HG02938 (cell line): ENCODE measurements around the gene PNMA6A.
"Not testable (repeated sequence)": the region's sequence is repeated elsewhere in the genome, so short reads cannot be mapped to it uniquely, and the experiment has no call there.

Experiments used
- ATAC-seq: cut with Tn5 transposase; IDR thresholded peaks from one replicate; pipeline ENCODE4 v1.9.1; 2021; ENCODE audit warnings: mild to moderate bottlenecking, moderate library complexity; ENCODE audit not compliant: unreplicated experiment

PNMA6A gene

DNA sequence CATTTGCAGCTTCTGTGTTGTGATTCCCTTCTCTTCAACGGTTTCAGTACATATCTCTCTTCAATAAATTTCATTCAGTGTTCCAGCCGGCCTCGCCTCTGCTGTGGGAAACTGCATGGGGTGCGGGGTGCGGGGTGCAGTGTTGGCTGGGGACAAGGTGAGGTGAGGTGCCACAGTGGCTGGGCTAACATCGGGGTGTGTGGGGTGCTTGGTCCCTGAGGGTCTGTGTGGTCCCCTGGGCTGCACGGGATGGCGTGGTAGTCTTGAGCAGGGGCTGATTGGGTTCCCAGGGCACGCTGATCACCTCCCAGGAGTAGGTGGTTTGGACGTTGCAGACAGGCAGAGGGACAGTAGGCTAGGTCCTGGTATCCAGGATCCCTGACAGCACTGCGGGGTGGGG is 2.7 kb downstream of the PNMA6A start:
- ATAC-seq, result no peak

DNA sequence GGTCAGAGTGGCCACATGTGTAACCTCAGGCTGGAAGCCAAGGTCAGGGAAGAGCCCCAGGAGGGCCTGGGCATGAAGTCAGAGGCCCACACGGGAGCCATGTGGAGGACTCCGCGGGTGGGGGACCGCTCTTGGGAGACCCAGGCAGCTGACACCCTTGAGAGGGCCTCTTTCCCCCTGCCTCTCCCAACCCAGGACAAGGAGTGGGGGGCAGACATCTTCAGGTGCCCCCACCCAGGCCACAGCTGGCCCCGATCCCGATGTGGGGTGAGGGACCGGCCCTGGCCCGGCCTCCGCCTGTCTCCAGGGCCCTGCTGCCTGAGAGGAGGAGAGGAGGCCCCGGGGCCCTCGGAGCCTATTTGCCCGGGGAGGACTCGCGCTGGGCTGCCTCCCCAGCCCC is 3.1 kb downstream of the PNMA6A start:
- ATAC-seq, result no peak

DNA sequence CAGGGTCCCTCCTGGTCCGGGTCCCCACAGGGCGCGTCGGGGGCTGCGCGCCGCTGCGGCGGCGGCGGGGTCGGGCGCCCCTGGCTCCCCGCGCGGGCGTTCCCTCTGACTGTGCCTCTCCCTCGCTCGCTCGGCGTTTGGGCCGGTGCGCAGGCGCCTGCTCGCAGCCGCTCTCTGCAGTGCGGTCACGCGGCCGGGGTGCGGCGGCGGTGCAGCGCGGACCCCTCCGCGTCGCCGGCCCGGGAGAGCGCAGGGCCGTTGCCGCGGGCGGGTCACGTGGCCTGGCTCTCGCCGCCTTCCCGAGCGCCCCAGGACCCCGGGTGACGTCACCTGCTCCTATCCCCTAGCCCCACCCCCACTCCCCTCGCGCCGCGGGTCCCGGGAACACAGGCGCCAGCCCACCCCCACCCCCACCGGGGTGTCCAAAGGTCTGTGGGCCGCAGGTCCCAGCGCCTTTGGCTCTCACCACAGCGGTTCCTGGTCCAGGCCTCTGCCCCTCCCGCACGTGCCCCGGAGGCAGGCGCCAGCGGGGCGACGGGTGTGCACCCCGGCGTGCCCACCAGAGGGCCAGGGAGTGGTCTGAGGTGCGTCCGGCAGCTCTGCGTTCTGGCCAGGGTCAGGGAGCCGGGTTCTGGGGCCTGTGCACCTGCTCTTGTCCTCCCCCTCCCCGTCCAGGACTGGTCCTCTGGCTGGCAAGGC is 5.3 kb downstream of the PNMA6A start:
- not testable (repeated sequence) for ATAC-seq

DNA sequence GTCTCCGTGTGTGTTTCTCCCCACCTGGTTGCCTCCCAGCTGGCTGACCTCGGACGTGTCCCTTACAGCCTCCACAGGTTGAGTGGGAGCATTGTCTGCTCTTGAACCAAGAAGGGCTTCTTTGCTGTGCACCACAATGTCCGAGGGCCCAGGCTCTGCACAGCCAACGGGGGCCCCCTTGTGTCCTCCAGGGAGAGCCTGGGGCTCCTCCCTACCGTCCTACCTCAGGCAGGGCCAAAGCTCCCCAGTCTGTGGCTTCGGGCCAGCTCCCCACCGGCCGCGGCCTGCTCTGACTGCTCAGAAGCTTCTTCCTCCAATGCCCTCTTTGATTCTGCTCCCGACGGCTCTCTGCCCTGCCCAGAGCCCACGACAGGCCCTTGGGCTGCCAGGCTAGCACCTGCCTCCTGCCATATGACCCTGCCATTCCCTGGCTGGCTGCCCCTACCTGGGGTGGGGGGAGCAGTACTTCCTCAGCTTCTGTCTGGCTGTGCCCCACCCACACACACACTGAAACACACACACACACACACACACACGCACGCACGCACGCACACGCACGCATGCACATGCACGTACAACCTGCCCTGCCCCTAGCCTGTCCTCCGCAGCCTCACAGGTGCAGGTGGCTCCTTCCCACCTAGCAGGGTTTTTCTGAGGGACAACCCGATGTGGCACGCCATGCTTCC is 11.1 kb downstream of the PNMA6A start:
- not testable (repeated sequence) for ATAC-seq

DNA sequence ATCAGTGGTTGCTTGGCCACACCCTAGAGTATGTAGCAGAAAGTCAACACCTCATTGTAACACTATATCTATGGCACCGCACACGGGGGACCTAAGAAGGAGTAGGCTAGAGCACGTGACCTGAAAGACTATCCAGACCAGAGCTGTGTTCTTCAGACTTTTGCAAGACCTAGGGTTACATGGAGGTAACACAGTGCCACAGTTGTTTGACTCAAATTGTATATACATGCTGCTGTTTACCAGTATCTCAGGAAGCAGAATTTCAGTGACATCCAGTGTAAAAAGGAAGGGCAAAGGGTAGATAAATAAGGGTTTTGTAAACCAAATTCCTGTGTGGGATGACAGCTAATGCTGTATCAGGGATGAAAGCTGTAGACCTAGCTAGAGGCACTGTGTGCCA is 30.2 kb downstream of the PNMA6A start:
- ATAC-seq, result no peak

DNA sequence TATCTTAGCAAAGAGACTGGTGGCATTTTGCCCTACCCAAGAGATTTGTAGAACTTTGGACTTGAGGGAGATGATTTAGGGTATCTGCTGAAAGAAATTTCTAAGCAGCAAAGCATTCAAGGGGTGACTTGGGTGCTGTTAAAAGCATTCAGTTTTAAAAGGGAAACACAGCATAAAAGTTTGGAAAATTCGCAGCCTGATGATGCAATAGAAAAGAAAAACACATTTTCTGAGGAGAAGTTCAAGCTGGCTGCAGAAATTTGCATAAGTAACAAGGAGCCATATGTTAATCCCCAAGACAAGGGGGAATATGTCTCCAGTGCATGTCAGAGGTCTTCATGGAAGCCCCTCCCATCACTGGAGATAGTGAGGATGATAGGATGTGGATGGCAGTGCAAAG is 32.7 kb downstream of the PNMA6A start:
- ATAC-seq, result not testable (repeated sequence)

DNA sequence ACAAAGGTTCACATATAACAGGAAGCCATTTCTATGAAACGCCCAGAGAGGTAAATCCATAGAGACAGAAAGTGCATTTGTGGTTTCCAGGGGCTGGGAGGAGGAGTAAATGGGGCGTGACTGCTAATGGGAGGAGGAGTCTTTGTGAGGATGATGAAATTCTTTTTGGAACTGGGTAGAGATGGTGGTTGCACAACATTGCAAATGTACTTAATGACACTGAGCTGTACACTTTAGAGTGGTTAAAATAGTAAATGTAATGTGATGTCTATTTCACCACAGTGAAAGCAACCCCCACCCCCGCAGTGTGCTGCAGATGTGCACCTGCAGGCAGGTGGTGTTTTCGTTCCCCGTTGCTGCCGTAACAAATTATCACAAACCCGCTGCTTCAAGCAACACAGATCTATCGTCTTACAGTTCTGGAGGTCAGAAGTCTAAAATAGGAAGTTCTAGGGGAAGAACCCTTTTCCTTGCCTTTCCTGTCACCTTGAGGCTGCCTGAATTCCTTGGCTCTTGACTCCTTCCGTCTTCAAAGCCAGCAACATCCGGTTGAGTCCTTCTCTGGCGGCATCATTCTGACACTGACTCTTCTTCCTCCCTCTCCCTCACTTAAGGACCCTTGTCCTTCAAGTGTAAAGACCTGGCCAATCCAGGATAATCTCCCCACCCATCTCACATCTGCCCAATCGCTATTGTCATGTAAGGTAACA is 34.0 kb downstream of the PNMA6A start:
- ATAC-seq, result not testable (repeated sequence)

DNA sequence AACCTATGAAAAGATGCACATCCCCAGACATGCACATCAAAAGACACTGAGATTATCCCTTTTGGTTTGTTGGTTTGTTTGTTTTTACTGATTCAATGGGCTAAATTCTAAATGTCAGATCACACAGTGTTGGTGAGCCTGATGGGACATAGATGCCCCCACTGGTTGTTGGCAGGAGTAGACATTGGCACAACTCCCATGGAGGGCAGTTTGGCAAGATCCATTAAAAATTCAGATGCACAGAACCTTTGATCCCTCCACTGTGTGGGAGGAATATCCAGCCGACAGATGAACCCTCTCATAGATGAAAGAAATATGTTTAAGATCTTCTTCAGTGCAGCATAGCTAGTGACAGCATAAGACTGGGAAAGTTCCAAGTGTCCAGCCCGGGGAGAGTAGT is 38.5 kb downstream of the PNMA6A start:
- ATAC-seq, result not testable (repeated sequence)

DNA sequence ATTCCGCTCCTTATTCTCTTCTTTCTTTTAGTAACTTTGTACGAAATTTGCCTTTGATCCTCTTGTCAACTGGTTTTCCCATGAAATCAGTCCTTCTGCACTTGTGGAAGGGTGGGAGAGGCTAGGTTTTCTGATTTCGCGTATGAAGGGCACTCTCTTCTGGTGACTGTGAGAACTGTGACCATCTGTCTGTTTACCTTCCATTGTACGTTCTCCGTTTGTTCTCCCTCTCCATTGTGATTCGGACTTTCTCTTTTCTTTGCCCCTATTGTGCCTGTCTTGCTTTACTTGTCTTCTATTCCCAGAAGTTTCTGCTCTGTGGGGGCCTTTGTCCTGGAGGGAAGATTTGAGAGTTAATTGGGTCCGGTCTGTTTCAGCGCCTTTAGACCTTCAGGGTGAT is 41.6 kb downstream of the PNMA6A start:
- not testable (repeated sequence) for ATAC-seq

DNA sequence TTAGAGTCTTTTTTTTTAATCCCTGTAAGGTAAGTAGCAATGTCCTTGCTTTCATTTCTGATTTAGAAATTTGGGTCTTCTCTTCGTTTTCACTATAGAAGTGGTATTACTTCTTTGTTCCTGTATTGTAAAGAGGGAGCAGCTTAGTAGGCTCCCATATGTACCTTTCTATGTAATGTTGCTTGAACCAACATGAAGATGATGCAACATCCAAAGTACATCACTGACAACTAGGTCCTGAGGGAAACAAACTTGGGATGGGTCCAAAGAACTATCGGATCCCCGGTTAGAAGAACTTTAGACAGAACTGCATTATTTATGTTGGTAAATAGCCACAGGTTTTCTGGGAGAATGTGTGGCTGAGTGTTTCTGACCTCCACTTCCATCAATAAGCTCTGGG is 45.5 kb downstream of the PNMA6A start:
- ATAC-seq, result not testable (repeated sequence)

DNA sequence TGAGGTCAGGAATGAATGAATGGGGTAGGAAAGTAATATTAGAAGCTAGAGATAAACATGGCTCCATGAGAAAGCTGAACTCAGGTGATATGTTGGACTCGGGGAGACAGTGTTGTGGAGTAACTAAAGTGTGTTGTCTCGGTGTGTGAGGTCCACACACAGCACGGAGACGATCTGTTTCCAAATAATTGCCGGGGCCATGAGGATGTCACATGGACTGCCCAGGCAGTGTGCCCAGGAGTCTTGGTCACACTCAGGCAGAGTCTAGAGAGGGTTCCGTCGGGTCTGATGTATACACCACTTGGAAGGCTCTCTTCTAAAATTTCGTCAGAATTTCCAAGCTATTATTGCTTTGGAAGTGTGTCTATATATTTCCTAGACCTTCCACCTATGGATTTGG is 48.0 kb downstream of the PNMA6A start:
- not testable (repeated sequence) for ATAC-seq

DNA sequence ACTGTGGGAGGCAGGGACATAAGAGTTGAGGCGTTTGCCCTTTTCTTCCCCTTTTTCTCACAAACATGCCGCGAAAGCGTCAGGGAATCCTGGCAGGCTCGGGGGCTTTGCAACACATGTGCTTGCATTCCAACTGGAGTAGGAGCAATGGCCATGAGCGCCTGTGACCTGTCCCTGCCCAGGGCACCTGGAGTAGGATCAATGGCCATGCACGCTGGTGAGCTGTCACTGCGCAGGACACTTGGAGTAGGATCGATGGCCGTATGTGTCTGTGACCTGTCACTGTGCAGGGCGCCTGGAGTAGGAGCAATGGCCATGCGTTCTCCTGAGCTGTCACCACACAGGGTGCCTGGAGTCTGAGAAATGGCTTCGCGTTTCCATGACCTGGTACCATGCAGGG is 51.2 kb downstream of the PNMA6A start:
- not testable (repeated sequence) for ATAC-seq
